ENCODE results near the gene PKNOX2.

GRCh38 chr11:125264100-125265022, 99.8 kb downstream of the PKNOX2 start:
- no peak for TF ChIP-seq CTCF (IDR thresholded peaks at IDR 0.05; ENCODE audit: low read length)
- TF ChIP-seq EZH2 (optimal IDR thresholded peaks at IDR 0.05; ENCODE audit: low read depth, low read length) = no peak
